ENCODE measurements around the gene ALDH1L2.

Gene ALDH1L2

GRCh38 chr12:105084251-105085250 is at the start of gene ALDH1L2:
Gene ALDH1L2 (minus strand): TSS chr12:105084458. CDS start chr12:105084436, 22 bp downstream.
- no peak for TF ChIP-seq CTCF (IDR thresholded peaks at IDR 0.05; ENCODE audit: low read depth, low read length, missing control alignments)
- DNase-seq (ENCODE audit: low read depth) = no peak
- H3K4me3 ChIP-seq (ENCODE audit: low read depth, low read length) = peak within 1 kb of the TSS; percentile 76

DNA sequence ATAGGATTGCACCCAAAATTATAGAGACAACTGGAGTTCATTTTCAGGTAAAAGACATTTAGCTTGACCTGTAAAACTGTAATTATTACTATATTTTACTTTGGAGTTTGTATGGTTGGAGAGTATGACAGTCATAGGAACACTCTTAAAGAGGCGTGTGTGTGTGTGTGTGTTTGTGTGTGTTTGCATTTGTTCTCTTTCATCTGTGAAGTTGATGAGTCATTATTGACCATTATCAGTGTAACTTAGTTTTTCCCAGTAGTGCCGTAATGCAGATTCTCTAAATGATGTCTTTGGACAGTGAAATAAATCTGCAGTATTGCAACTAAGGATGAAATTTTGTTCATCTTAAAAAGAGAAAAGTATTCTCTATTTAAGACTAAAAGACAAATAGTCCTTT is 36.3 kb upstream of the ALDH1L2 start:
- no peak for DNase-seq (ENCODE audit: low read depth)
- no peak overlapping the region for H3K4me3 ChIP-seq (ENCODE audit: low read depth, low read length)
- TF ChIP-seq CTCF (IDR thresholded peaks at IDR 0.05; ENCODE audit: low read depth, low read length, missing control alignments) = no peak

DNA sequence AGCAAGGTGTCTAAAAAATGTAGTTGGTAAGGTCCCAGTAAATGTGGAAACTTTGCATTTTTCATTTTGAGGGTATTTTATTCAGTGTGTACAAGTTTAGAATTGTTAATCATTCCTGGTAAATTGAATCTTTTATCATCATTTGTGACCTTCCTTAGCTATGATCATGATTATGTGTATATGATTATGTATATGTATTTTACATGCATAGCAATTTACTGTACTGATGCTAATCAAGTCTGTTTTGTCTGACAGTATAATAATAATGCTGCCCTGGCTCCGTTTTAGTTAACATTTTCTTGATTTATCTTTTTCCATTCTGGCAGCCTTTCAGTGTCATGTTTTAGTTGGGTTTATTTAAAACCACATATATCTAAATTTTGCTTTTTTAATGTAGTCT is 32.7 kb upstream of the ALDH1L2 start:
- H3K4me3 ChIP-seq (ENCODE audit: low read depth, low read length) = no peak overlapping the region
- no peak for TF ChIP-seq CTCF (IDR thresholded peaks at IDR 0.05; ENCODE audit: low read depth, low read length, missing control alignments)
- DNase-seq (ENCODE audit: low read depth) = no peak

DNA sequence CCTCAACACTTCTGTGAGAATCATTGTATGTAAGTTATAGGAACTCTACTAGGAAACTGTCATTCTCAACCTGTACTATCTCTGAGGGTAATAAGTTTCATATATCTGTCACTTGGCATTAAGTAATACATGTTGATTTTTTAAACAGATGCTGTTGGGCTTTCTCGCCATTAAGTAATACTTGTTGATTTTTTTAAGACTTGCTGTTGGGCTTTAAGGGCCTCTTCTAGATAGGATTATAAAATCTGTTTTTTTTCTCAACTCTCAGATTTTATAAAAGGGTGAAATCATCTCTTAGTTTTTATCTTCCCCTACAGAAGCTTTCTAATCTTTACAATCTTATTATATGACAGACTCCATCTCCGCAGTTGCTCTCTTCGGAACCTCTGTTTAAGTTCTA is 28.8 kb upstream of the ALDH1L2 start:
- DNase-seq (ENCODE audit: low read depth) = no peak
- H3K4me3 ChIP-seq (ENCODE audit: low read depth, low read length) = no peak overlapping the region
- TF ChIP-seq CTCF (IDR thresholded peaks at IDR 0.05; ENCODE audit: low read depth, low read length, missing control alignments) = no peak

GRCh38 chr12:105110851-105111250 is 26.6 kb upstream of the ALDH1L2 start:
- no peak overlapping the region for H3K4me3 ChIP-seq (ENCODE audit: low read depth, low read length)
- DNase-seq (ENCODE audit: low read depth) = no peak
- TF ChIP-seq CTCF (IDR thresholded peaks at IDR 0.05; ENCODE audit: low read depth, low read length, missing control alignments) = no peak

DNA sequence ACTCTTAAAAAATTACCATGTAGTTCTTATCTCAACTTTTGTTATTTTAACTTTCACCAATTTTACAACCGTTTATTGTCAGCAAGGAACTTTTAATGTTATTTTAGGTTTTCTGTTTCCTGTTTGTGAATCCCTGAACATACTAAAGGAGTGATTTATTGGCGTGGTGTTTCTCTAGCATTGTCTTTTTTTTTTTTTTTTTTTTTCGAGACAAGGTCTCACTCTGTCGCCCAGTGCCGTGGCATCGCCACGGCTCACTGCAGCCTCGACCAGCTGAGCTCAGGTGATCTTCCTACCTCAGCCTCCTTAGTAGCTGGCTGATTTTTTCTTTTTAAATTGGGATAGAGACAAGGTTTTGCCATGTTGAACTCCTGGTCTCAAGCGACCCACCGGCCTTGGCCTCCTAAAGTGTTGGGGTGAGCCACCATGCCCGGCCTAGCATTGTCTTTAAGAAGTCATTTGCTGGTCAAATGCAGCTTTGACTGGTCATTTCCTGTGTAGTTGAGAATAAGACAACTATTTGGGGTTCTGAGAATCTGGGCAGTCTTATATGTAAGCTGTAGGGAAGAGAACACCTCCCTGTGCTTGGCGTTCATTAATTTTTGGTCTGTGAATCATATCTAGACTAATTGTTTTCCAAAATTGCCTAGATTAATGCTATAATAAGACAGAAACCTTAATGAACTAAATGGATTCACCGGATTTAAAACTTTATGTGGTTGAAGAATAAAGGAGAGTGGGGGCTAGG is 25.4 kb upstream of the ALDH1L2 start:
- peak overlapping the region; percentile 92 for H3K4me3 ChIP-seq (ENCODE audit: low read depth, low read length)
- TF ChIP-seq CTCF (IDR thresholded peaks at IDR 0.05; ENCODE audit: low read depth, low read length, missing control alignments) = no peak
- peak; percentile 42 for DNase-seq (ENCODE audit: low read depth)

Measured in GM12864 (cell line).